ENCODE measurements around the gene TTC1. TPM values are rescaled to one million over a fixed set of nuclear protein-coding genes. Genes with fewer than 3 reads are reported as not detected.
"Not testable (repeated sequence)": the region's sequence is repeated elsewhere in the genome, so short reads cannot be mapped to it uniquely, and the experiment has no call there.

The TTC1 gene
- total RNA-seq, 2 experiments from 2014 or later: 53.6 to 54.3 TPM

- CTCF ChIA-PET: interaction anchor here (0.9 to 5.1 kb wide), 5 partner anchors 12 to 564 kb away, joined by 3 to 65 read pairs (median 4); no protein-coding TSS in a partner anchor
- not testable (repeated sequence) for H3K4me3 Mint-ChIP-seq, H3K9me3 Mint-ChIP-seq, H3K27ac Mint-ChIP-seq, H3K27me3 Mint-ChIP-seq, DNase-seq
- intact Hi-C loops (cut with micrococcal nuclease): loop anchor here (2.0 kb wide), 2 partner anchors 552 to 800 kb away; partner anchors contain the start of gene RNF145
- Mint-ChIP-seq H3K36me3 (peaks cover 12% of the 10 kb centered on the region), H3K4me1 (ENCODE audit: low read depth) (peaks cover 22% of the 10 kb centered on the region)
- POLR2A ChIA-PET: interaction anchor here (1.0 kb wide), 1 partner anchor 21 kb away, joined by 3 read pairs; no protein-coding TSS in a partner anchor
These were observed 436 bp upstream of the TTC1 start for GRCh38 chr5:160008529-160008876.

- Mint-ChIP-seq H3K4me1 (ENCODE audit: low read depth) (peaks cover 22% of the 10 kb centered on the region), H3K4me3 (peak overlapping the region; percentile 99), H3K36me3 (peaks cover 12% of the 10 kb centered on the region), H3K9me3 (no peaks in the 10 kb centered on the region), H3K27me3 (no peaks in the 10 kb centered on the region), H3K27ac (peak overlapping the region; percentile 38)
- DNase-seq: no peak
- POLR2A ChIA-PET: interaction anchor here (1.0 kb wide), 2 partner anchors 12 to 22 kb away, joined by 3 read pairs; no protein-coding TSS in a partner anchor
- intact Hi-C loops (cut with micrococcal nuclease): loop anchor here (1.0 to 2.0 kb wide), 3 partner anchors 110 to 801 kb away; partner anchors contain the start of genes PWWP2A and RNF145
- CTCF ChIA-PET: interaction anchor here (0.9 to 5.1 kb wide), 3 partner anchors 11 to 565 kb away, joined by 3 to 65 read pairs (median 4); no protein-coding TSS in a partner anchor
These were observed 651 bp downstream of the TTC1 start for GRCh38 chr5:160009591-160009989.

GRCh38 chr5:160011471-160011870 lies 2.5 kb downstream of the TTC1 start:
- POLR2A ChIA-PET: no interaction called here
- Mint-ChIP-seq H3K27me3 (no peaks in the 10 kb centered on the region), H3K27ac (no peak overlapping the region), H3K36me3 (peaks cover 13% of the 10 kb centered on the region), H3K4me1 (ENCODE audit: low read depth) (peaks cover 22% of the 10 kb centered on the region), H3K9me3 (no peaks in the 10 kb centered on the region), H3K4me3 (no peak overlapping the region)
- DNase-seq: no peak
- intact Hi-C loops (cut with micrococcal nuclease): no loop called here
- CTCF ChIA-PET: interaction anchor here (5.1 kb wide), 1 partner anchor 9 kb away, joined by 65 read pairs; no protein-coding TSS in a partner anchor

- DNase-seq; intact Hi-C loops (cut with micrococcal nuclease); H3K9me3 Mint-ChIP-seq; H3K27ac Mint-ChIP-seq; H3K4me3 Mint-ChIP-seq; POLR2A ChIA-PET; H3K27me3 Mint-ChIP-seq; CTCF ChIA-PET: not testable (repeated sequence)
- Mint-ChIP-seq H3K4me1 (ENCODE audit: low read depth) (peaks cover 20% of the 10 kb centered on the region), H3K36me3 (peaks cover 13% of the 10 kb centered on the region)
These were observed 5.3 kb downstream of the TTC1 start for GRCh38 chr5:160014197-160014596.

GRCh38 chr5:160018945-160019625 lies 10.1 kb downstream of the TTC1 start:
- no peak for DNase-seq
- ChIA-PET CTCF (interaction anchor here (0.7 to 3.8 kb wide), 2 partner anchors 9 to 27 kb away, joined by 3 to 65 read pairs; partner anchors contain the start of gene TTC1), POLR2A (no interaction called here)
- Mint-ChIP-seq H3K27ac (no peak overlapping the region), H3K4me1 (ENCODE audit: low read depth) (peaks cover 18% of the 10 kb centered on the region), H3K4me3 (no peak overlapping the region), H3K27me3 (no peaks in the 10 kb centered on the region), H3K9me3 (no peaks in the 10 kb centered on the region), H3K36me3 (peaks cover 14% of the 10 kb centered on the region)
- intact Hi-C loops (cut with micrococcal nuclease): no loop called here

GRCh38 chr5:160020266-160020770 lies 11.4 kb downstream of the TTC1 start:
- Mint-ChIP-seq H3K4me1 (ENCODE audit: low read depth) (peaks cover 20% of the 10 kb centered on the region), H3K27me3 (no peaks in the 10 kb centered on the region), H3K9me3 (no peaks in the 10 kb centered on the region), H3K4me3 (no peak overlapping the region), H3K36me3 (peaks cover 14% of the 10 kb centered on the region), H3K27ac (no peak overlapping the region)
- intact Hi-C loops (cut with micrococcal nuclease): loop anchor here (5.0 kb wide), 1 partner anchor 382 kb away; the partner anchor contains the start of gene FAM200C
- POLR2A ChIA-PET: no interaction called here
- CTCF ChIA-PET: interaction anchor here (0.8 to 3.8 kb wide), 5 partner anchors 10 to 325 kb away, joined by 3 to 65 read pairs (median 19); partner anchors contain the start of gene TTC1
- no peak for DNase-seq

GRCh38 chr5:160020964-160021363 lies 12.0 kb downstream of the TTC1 start:
- POLR2A ChIA-PET: interaction anchor here (0.9 kb wide), 1 partner anchor 12 kb away, joined by 3 read pairs; the partner anchor contains the start of gene TTC1

GRCh38 chr5:160021831-160022446 lies 13.0 kb downstream of the TTC1 start:
- Mint-ChIP-seq H3K27me3 (no peaks in the 10 kb centered on the region), H3K36me3 (peaks cover 14% of the 10 kb centered on the region), H3K4me3 (no peak overlapping the region), H3K4me1 (ENCODE audit: low read depth) (peaks cover 28% of the 10 kb centered on the region), H3K27ac (peak overlapping the region; percentile 60), H3K9me3 (no peaks in the 10 kb centered on the region)
- CTCF ChIA-PET: interaction anchor here (0.7 to 4.0 kb wide), 41 partner anchors 9 to 732 kb away, joined by 3 to 65 read pairs (median 4); partner anchors contain the start of genes CCNJL, FAM200C and TTC1
- peak; percentile 46 for DNase-seq
- POLR2A ChIA-PET: interaction anchor here (0.9 kb wide), 1 partner anchor 13 kb away, joined by 3 read pairs; the partner anchor contains the start of gene TTC1
- intact Hi-C loops (cut with micrococcal nuclease): loop anchor here (1.0 to 5.0 kb wide), 4 partner anchors 97 to 380 kb away; partner anchors contain the start of genes FAM200C and PWWP2A

More at GRCh38 chr5:160020964-160021363, 12.0 kb downstream of the TTC1 start:
- H3K4me1 Mint-ChIP-seq (ENCODE audit: low read depth): peaks cover 25% of the 10 kb centered on the region
- no peak overlapping the region for H3K4me3 Mint-ChIP-seq
- peaks cover 13% of the 10 kb centered on the region for H3K36me3 Mint-ChIP-seq
- intact Hi-C loops (cut with micrococcal nuclease): loop anchor here (5.0 kb wide), 1 partner anchor 381 kb away; the partner anchor contains the start of gene FAM200C
- no peak for DNase-seq
- CTCF ChIA-PET: interaction anchor here (0.7 to 4.0 kb wide), 12 partner anchors 8 to 573 kb away, joined by 3 to 65 read pairs (median 8); partner anchors contain the start of gene TTC1
- peak overlapping the region; percentile 55 for H3K27ac Mint-ChIP-seq
- H3K27me3 Mint-ChIP-seq: no peaks in the 10 kb centered on the region
- no peaks in the 10 kb centered on the region for H3K9me3 Mint-ChIP-seq

GRCh38 chr5:160023007-160023907 lies 14.3 kb downstream of the TTC1 start:
- H3K9me3 Mint-ChIP-seq: no peaks in the 10 kb centered on the region
- POLR2A ChIA-PET: no interaction called here
- no peak overlapping the region for H3K4me3 Mint-ChIP-seq
- no peak overlapping the region for H3K27ac Mint-ChIP-seq
- H3K36me3 Mint-ChIP-seq: peaks cover 18% of the 10 kb centered on the region
- intact Hi-C loops (cut with micrococcal nuclease): loop anchor here (2.0 to 5.0 kb wide), 2 partner anchors 96 to 379 kb away; partner anchors contain the start of genes FAM200C and PWWP2A
- H3K27me3 Mint-ChIP-seq: no peaks in the 10 kb centered on the region
- CTCF ChIA-PET: interaction anchor here (0.9 to 4.0 kb wide), 6 partner anchors 15 to 507 kb away, joined by 3 to 48 read pairs (median 4); no protein-coding TSS in a partner anchor
- H3K4me1 Mint-ChIP-seq (ENCODE audit: low read depth): peaks cover 30% of the 10 kb centered on the region
- no peak for DNase-seq

- DNase-seq: no peak
- Mint-ChIP-seq H3K27me3 (no peaks in the 10 kb centered on the region), H3K4me1 (ENCODE audit: low read depth) (peaks cover 32% of the 10 kb centered on the region), H3K4me3 (no peak overlapping the region), H3K9me3 (no peaks in the 10 kb centered on the region), H3K27ac (no peak overlapping the region), H3K36me3 (peaks cover 18% of the 10 kb centered on the region)
- intact Hi-C loops (cut with micrococcal nuclease): loop anchor here (2.0 to 5.0 kb wide), 2 partner anchors 95 to 378 kb away; partner anchors contain the start of genes FAM200C and PWWP2A
- CTCF ChIA-PET: interaction anchor here (0.6 to 4.0 kb wide), 9 partner anchors 15 to 508 kb away, joined by 3 to 30 read pairs (median 3); partner anchors contain the start of gene TTC1
- POLR2A ChIA-PET: no interaction called here
These were observed 15.1 kb downstream of the TTC1 start for GRCh38 chr5:160023908-160024630.
